ENCODE measurements around the gene DGAT2.

DGAT2 gene

GRCh38 chr11:75831915-75832502 is 63.4 kb downstream of the DGAT2 start:
- DNase-seq: no peak

GRCh38 chr11:75834728-75835127 is 66.2 kb downstream of the DGAT2 start:
- no peak for DNase-seq

- no peak for DNase-seq
These were observed 67.8 kb downstream of the DGAT2 start for GRCh38 chr11:75836417-75836816.

GRCh38 chr11:75839851-75840250 is 71.3 kb downstream of the DGAT2 start:
- DNase-seq: no peak

- no peak for DNase-seq
These were observed 71.9 kb downstream of the DGAT2 start for GRCh38 chr11:75840522-75840921.

- DNase-seq: no peak
These were observed 73.2 kb downstream of the DGAT2 start for GRCh38 chr11:75841739-75842138.

- no peak for DNase-seq
These were observed 76.7 kb downstream of the DGAT2 start for GRCh38 chr11:75845324-75845723.

- DNase-seq: no peak
These were observed 81.3 kb downstream of the DGAT2 start for GRCh38 chr11:75849894-75850293.

GRCh38 chr11:75850787-75851186 is 82.2 kb downstream of the DGAT2 start:
- DNase-seq: no peak

Measured in NCI-H2171 treated with DMSO at 0.1 percent for 48 hours (cell line).